Measurements from ENCODE around the gene GOLGA5.

Gene GOLGA5

DNA sequence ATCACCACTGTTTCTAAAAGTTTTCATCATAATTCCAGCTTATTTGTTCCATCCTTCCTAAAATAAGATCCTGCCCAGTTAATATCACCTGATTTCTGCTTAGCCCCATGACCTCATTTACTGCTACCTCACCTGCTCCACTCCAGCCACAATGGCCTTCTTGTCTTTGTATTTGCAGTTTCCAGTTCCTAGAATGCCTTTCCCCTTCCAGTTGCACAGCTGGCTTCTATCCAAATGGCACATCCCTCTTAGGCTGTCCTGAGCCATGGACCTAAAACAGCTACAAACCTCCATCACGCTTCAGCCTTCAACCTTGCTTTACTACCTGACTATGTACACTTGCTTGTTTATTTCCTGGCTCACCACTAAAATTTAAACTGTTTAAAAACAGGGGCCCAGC lies 39.1 kb upstream of the GOLGA5 start:
- no peak for DNase-seq (ENCODE audit: low read depth in 1 of 2, low spot score in 1 of 2)
- H3K27ac ChIP-seq (replicated peaks), result no peak overlapping the region
- no peaks in the 10 kb centered on the region for H3K27me3 ChIP-seq (ENCODE audit: insufficient read depth, poor library complexity, severe bottlenecking)
- no peak overlapping the region for H3K4me3 ChIP-seq (replicated peaks; ENCODE audit: insufficient read depth, low read length)
- no peak for TF ChIP-seq POLR2AphosphoS5 (IDR thresholded peaks at IDR 0.05; ENCODE audit: low read depth)
- TF ChIP-seq, protein P1, sequence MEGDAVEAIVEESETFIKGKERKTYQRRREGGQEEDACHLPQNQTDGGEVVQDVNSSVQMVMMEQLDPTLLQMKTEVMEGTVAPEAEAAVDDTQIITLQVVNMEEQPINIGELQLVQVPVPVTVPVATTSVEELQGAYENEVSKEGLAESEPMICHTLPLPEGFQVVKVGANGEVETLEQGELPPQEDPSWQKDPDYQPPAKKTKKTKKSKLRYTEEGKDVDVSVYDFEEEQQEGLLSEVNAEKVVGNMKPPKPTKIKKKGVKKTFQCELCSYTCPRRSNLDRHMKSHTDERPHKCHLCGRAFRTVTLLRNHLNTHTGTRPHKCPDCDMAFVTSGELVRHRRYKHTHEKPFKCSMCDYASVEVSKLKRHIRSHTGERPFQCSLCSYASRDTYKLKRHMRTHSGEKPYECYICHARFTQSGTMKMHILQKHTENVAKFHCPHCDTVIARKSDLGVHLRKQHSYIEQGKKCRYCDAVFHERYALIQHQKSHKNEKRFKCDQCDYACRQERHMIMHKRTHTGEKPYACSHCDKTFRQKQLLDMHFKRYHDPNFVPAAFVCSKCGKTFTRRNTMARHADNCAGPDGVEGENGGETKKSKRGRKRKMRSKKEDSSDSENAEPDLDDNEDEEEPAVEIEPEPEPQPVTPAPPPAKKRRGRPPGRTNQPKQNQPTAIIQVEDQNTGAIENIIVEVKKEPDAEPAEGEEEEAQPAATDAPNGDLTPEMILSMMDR (IDR thresholded peaks at IDR 0.05; ENCODE audit: insufficient read depth, low read length), result no peak
- TF ChIP-seq, protein P2, sequence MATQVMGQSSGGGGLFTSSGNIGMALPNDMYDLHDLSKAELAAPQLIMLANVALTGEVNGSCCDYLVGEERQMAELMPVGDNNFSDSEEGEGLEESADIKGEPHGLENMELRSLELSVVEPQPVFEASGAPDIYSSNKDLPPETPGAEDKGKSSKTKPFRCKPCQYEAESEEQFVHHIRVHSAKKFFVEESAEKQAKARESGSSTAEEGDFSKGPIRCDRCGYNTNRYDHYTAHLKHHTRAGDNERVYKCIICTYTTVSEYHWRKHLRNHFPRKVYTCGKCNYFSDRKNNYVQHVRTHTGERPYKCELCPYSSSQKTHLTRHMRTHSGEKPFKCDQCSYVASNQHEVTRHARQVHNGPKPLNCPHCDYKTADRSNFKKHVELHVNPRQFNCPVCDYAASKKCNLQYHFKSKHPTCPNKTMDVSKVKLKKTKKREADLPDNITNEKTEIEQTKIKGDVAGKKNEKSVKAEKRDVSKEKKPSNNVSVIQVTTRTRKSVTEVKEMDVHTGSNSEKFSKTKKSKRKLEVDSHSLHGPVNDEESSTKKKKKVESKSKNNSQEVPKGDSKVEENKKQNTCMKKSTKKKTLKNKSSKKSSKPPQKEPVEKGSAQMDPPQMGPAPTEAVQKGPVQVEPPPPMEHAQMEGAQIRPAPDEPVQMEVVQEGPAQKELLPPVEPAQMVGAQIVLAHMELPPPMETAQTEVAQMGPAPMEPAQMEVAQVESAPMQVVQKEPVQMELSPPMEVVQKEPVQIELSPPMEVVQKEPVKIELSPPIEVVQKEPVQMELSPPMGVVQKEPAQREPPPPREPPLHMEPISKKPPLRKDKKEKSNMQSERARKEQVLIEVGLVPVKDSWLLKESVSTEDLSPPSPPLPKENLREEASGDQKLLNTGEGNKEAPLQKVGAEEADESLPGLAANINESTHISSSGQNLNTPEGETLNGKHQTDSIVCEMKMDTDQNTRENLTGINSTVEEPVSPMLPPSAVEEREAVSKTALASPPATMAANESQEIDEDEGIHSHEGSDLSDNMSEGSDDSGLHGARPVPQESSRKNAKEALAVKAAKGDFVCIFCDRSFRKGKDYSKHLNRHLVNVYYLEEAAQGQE (IDR thresholded peaks at IDR 0.05; ENCODE audit: insufficient replicate concordance, low read depth), result no peak
- TF ChIP-seq SPI1 (IDR thresholded peaks at IDR 0.05; ENCODE audit: borderline replicate concordance, low read depth), result no peak
- no peak for TF ChIP-seq GABPA (IDR thresholded peaks at IDR 0.05; ENCODE audit: low read depth)

DNA sequence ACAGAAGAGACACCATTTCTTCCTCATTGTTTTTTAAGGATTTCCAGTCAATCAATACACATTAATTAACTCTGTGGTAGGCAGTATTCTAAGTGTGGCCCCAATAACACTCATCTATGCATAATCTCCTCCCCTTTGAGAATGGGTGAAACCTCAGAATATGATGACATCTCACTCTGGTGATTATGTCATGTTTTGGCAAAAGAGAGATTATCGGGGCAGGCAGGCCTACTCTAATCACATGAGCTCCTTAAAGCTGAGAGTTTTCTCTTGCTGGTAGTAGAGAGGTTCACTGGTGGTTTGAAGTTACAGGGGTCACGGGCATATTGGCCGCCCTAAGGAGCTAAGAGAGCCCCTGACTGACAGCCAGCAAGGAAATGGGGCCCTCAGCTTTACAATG lies 38.6 kb upstream of the GOLGA5 start:
- Histone ChIP-seq H3K4me3 (replicated peaks; ENCODE audit: insufficient read depth, low read length) (no peak overlapping the region), H3K27ac (replicated peaks) (no peak overlapping the region), H3K27me3 (ENCODE audit: insufficient read depth, poor library complexity, severe bottlenecking) (no peaks in the 10 kb centered on the region)
- DNase-seq (ENCODE audit: low read depth in 1 of 2, low spot score in 1 of 2), result no peak
- TF ChIP-seq, protein P1 (IDR thresholded peaks at IDR 0.05; ENCODE audit: insufficient read depth, low read length), result no peak
- TF ChIP-seq GABPA (IDR thresholded peaks at IDR 0.05; ENCODE audit: low read depth) (no peak), SPI1 (IDR thresholded peaks at IDR 0.05; ENCODE audit: borderline replicate concordance, low read depth) (no peak), POLR2AphosphoS5 (IDR thresholded peaks at IDR 0.05; ENCODE audit: low read depth) (no peak)
- TF ChIP-seq, protein P2 (IDR thresholded peaks at IDR 0.05; ENCODE audit: insufficient replicate concordance, low read depth), result no peak

DNA sequence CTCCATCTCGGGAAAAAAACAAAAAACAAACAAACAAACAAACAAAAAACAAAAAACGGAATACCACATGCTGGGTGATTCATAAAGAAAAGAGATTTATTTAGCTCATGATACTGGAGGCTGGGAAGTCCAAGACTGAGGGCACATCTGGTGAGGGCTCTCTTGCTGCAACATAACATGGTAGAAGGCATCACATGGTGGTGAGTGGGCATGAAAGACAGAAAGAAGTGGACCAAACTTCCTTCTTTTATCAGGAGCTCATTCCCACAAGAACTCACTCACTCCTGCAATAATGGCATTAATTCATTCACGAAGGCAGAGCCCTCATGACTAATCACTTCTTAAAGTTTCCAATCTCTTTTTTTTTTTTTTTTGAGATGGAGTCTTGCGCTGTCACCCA lies 37.7 kb upstream of the GOLGA5 start:
- Histone ChIP-seq H3K4me3 (replicated peaks; ENCODE audit: insufficient read depth, low read length) (no peak overlapping the region), H3K27ac (replicated peaks) (no peak overlapping the region), H3K27me3 (ENCODE audit: insufficient read depth, poor library complexity, severe bottlenecking) (no peaks in the 10 kb centered on the region)
- DNase-seq (ENCODE audit: low read depth in 1 of 2, low spot score in 1 of 2), result no peak
- TF ChIP-seq POLR2AphosphoS5 (IDR thresholded peaks at IDR 0.05; ENCODE audit: low read depth), result no peak
- TF ChIP-seq, protein P1 (IDR thresholded peaks at IDR 0.05; ENCODE audit: insufficient read depth, low read length), result no peak

DNA sequence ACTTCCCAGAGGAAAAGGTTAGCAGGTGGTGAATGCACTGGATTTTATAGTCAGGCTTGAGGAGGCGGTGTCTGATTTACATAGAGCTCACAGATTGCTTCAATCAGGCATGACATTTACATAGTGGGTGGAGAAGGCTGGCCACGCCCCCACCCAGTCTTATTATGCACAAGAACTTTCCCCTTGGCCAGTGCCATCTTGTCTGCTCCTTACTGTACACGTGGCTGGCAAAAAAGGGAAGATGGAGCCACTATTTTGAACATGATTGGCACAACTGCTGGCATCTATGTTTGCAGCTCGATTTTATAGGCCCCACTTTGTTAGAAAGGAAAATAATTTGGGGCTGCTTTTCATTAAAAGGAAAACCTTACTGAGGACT lies 34.8 kb upstream of the GOLGA5 start:
- H3K27me3 ChIP-seq (ENCODE audit: insufficient read depth, poor library complexity, severe bottlenecking), result no peaks in the 10 kb centered on the region
- no peak overlapping the region for H3K4me3 ChIP-seq (replicated peaks; ENCODE audit: insufficient read depth, low read length)
- no peak overlapping the region for H3K27ac ChIP-seq (replicated peaks)
- no peak for TF ChIP-seq SPI1 (IDR thresholded peaks at IDR 0.05; ENCODE audit: borderline replicate concordance, low read depth)
- no peak for DNase-seq (ENCODE audit: low read depth in 1 of 2, low spot score in 1 of 2)

Data from HL-60 (cell line).